GM21528 (cell line): ENCODE results near the gene NCKAP5L.

Source experiments
- ATAC-seq: cut with Tn5 transposase; IDR thresholded peaks from one replicate; pipeline ENCODE4 v1.9.1; 2021; ENCODE audit warnings: mild to moderate bottlenecking, moderate library complexity; ENCODE audit not compliant: unreplicated experiment, low FRiP score

NCKAP5L gene

DNA sequence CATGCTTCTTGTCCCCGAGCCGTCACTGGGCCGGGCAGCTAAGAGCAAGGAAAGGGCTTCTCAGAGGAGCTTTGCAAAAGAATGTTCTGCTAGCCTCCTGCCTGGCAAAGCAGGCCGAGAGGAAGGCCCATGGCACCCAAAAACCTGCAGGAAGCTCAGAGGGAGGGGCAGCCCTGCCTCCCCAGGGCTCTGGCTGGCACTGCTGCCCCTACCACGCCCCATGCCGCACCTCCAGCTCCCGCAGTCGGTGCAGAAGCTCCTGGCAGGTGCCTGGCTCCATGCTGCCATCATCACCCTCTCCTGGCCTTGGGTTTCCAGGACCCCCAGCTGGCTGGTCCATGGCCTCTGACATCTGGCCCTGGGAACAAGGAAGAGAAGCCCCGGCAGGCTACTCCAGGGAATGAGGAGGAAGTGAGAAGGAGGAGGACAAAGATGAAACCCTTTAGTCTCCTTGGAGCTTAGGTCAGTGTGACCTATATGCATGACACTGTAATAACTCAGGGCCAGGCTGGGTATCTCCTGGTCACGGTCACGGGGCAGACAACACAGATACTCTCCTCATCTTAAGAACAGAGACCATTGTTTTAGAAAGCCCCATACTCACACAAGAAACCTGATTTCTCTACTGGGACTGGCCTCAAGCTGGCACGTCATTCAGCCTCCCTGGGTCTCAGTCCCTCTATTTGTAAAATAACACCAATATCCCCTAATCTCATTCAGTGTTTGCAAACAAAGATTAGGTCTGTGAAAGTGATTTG, 24.3 kb downstream of the NCKAP5L start:
- no peak for ATAC-seq

DNA sequence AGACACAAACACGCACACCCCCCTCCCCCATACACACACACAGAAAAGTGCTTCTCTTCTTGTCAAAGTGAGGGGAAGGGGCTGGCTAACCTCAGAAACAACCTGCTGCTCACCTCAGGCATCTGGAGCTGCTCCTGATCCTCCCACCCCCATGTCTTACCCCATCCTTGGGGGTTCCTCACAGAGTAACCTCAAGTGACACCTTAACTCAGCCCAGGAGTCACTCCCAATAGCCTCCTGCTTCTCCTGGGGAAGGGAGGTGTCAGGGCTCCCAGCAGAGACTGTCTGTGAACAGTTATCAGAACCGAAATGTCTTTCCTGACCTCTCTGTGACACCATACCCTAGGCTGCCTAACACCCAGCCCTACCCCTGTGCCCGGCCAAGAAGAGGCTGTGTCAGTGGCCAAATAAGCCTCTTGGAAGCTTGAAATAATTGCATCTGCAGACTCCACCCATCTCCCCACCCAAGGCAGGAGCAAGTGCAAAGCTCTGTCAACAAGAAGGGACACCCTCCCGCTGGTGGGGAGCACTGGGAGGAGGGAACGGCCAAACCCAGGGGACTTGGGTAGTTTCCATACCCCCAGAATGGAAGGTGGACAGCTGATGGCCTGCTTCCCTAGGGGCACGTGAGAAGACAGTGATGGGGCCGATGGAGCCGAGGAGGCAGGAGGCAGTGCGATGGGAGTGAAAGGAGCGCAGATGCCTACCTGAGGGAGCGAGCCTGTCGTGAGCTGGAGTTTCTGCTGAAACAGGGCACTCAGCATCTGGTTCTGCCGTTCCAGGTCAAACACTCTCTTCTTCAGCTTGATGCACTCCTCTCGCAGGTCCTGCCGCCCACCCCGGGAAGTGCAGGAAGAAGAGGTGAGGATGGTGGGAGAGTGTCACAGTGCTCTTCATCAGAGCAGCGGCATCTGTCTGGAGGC, 26.8 kb downstream of the NCKAP5L start:
- no peak for ATAC-seq

DNA sequence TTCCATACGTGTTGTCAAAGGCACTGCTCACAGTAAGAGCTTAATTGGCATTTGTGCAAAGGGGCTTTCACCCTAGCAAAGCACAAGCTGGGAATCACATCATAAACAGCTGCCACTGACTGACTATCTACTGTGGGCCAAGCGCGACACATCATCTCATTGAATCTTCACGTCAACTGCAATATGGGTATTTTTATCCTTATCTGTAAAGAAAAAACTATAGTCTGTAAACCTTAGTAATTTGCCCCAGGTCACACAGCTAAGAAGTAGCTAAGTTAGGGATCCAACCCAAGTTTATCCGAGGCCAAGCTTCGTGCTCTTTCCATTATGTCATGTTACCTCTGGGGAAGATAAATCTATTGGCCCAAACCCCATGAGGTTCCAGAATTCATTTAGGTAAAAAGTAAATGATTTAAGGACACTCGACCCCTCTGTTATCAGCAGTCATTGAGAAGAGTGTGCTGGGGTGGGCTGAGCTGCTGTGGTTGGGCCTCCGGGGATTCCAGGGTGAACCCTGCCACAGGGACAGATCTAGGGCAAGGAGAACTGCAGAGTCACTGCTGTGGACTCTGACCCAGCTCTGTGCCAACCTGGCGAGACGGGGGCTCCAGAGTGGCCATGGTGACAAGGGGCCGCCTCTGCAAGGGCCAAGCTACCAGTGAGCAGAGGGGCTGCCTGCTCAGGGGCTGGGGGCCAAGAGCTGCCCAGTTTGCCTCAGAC, 27.6 kb downstream of the NCKAP5L start:
- no peak for ATAC-seq

DNA sequence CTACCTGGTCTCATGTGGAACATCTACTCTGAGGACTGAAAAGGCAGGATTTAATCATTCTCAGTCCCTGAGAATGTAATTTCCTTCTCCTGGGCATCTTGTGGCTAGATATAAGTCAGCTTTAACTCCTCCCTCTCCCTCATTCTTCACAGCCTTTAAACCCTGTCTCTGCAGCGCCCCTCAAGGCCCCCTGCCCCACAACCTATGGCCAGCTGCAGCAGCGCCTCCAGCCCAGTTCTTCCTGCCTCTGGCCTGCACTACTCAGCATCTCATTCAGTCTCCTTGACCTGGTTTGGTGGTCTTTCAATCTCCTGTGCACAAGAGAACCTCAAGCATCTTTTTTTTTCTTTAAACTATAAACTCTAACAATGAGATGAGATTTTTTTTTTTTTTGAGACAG, 29.3 kb downstream of the NCKAP5L start:
- ATAC-seq: no peak

DNA sequence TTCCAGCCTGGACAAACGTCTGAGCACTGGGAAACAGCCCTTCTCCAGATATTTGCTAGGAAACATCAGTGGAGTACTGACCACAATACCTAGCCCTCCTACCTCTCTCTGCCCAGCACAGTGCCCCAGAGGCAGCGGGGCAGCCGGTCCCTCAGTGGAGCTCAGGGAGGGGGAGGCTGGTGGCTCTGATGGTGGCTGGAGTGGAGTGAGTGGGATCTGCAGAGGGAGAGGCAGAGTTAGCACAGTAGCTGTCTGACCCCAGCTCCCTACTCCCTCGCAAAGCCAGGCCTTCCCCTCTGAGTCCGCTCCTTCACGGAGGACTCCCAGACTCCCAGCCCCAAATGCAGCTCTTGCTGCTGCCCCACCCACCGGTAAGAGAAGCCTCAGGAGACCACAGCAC, 30.0 kb downstream of the NCKAP5L start:
- no peak for ATAC-seq

DNA sequence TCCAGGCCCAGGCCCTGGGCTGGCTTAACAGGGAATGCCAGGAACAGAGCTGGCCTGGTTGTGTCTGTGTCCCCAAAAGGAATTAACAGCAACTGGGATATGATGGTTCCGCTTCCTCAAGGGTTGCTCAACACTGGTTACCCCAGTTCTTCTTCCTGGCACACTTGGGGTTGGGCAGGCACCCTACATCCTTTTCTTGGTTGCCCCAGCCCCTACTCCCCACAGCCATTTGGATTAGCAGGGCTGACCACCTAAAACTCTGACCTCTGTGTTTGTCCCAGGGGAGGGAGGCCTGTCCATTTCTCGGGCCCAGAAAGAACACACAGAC, 30.8 kb downstream of the NCKAP5L start:
- ATAC-seq: no peak

DNA sequence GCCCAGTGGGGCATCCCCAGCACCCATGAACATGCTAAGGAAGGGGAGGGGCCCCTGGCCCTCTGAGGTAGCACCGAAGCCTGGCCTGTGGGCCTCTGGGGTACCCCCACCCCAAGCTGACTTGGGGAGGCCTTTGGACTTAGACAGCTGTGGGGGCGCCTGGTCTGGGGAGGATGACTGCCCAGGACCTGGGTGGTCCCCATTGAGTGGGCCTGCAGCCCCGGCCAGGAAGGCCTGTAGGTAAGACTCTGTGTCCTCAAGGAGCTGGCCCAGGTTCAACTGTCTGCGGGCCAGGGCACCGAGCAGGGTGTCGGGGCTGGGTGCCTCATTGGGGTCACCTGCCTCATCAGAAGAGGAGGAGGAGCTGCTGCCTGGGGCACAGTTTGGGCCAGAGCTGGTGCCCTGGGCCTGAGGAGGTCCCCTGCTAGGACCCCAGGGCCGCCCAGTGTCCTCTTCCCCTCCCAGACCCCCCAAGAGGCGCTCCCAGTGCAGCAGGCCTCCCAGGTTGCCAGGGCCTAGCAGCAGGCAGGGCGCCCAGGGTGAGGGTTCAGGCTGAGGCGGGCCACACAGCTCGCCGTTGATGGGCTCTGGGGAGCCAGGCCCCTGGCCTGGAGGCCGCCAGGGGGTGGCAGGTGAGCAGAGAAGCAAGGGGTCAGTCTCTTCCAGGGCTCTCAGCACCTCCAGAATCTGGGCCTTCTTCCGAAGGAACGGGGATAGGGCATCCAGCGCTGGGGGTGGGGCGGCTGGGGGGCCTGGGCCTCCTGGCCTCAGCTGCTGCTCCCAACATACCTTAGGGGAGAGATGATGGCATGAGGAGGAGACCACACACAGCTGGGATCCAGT, 31.4 kb downstream of the NCKAP5L start:
- no peak for ATAC-seq

DNA sequence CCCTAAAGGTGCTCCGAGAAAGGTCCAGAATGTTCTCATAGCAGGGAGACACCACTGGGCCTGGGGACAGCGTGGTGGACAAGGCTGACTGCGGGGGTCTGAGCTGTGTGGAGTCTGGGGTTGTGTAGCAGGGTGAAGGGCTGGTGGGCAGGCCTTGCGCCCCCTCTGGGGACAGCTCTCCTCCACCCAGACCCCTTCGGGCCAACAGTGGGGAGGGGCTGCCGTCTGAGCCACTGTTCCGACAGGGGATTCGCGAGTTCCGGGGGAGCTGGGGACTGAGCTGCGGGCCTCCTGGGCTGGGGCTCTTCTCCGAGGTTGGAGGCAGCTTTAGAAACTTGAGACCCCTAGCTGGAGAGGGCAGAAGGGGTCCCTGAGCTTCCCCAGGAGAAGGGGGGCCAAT, 32.1 kb downstream of the NCKAP5L start:
- no peak for ATAC-seq

DNA sequence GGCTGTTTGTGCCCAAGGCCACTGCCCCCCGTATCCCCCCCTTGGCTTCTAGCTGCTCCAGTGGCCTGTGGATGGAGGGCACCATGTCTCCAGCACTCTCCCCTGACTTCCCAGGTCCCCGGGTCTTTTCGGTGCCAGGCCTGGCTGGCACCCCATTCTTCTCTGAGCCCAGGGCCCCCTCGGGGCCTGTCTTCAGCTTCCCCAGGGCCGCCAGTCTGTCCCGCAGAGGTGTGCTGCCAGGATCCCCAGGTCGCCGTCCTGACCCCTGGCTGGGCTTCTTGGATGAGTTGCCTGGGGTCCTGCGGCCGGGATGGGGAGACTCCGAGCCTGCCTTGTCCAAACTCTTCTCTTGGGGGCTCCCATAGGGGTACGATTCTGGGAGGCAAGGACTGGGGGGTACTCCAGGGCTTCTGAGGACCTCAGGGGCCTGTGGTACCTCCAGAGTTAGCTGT, 32.5 kb downstream of the NCKAP5L start:
- ATAC-seq: no peak

DNA sequence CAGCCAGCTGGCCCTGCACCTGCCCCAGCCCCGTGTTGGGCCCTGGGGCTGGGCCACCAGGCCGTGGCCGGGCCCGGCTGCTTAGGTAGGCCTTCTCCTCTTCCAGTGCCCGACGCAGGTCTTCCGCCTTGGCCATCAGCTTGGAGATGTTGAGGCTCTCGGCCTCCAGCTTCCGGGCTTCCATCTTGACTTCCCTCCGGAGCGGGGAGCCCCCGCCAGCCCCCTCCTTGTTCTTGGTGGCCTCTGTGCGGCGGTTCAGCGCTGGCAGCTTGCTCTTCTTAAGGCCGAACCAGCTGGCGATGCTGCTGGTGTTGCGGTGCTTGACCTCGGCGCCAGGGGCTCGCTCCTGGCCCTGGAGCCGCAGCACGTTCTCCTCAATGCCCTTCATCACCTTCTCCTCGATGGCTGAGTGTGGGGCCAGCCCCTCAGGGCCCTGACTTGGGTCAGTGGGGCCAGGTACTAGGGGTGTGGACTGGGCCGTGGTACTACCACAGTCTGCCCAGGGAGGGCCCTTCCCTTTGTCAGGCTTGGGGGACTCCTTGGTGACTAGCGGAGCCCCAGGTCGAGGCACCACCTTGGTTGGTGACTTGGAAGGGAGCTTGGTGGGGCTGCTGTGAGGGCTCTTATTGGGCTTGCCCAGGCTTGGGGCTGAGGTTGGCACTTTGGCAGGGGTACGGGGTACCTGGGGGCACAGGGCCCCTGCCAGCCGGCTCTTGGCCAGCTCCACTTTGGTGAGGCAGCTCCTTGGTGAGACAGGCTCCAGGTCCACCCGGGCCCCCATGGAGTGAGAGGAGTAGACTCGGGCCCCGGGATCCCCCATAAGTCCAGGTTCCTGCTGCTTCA, 33.2 kb downstream of the NCKAP5L start:
- ATAC-seq: no peak

DNA sequence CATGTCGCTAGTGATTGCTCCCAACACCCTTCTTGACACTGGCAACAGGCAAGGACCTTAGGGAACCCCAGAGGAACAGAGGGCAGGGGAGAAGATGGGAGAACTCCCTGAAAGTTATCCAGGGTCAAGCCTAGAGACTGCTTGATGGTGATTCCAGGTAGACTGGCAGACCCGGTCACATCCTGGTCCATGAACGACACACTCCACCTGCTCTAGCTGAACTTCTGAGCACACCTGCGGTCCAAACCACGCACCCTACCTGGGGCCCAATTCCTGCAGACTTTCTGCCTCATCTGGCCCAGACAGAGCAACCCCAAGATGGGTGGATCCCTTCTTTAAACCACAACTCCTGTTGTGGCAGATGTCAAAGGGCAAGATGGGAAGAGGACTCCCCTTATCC, 34.2 kb downstream of the NCKAP5L start:
- ATAC-seq: no peak

DNA sequence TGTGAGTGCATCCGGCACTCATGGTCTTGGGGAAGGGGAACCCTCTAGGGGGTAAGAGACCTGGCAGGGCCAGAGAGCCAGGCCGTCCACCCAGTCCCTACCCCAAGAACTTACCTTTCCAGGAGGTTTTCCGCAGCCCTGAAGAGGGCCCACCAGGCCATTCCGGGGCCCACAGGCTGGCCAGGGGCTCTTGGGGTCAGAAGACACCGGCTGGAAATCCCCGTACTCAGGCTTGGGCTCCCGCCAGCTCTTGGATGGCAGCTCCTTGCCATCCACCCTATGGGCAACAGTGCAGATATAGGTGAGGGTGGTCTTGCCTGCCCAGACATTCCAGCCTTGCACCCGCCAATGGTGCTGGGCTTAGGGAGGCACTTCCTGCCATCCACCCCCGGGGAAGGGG, 34.6 kb downstream of the NCKAP5L start:
- ATAC-seq: no peak

DNA sequence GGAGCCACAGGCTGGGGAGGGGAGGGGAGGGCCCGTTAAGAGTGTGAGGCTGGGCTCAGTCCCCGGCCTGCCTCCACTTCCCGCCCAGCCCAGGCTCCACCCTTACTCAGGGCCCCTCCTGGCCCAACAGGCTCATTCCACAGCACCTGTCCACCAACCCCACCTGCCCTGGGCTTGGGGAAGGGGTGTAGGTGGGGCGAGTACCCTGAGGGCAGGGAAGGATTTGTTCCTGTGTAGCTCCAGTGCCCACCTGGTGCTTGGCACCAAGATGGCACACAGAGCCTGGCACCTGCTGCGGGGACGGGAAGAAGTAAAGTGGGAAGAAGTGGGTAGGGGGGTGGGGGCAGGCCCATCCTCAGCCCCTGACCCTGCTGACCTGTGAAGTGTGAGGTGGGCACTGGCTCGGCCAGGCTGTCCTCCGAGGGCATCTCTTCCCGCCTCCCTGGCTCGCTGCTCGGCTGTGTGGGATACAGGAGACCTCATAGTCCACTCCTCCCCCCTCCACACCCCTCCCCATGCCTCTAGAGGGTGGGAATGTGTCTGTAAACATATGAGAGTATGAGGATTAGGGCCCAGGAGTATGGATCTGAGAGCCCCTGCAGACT, 35.1 kb downstream of the NCKAP5L start:
- no peak for ATAC-seq

DNA sequence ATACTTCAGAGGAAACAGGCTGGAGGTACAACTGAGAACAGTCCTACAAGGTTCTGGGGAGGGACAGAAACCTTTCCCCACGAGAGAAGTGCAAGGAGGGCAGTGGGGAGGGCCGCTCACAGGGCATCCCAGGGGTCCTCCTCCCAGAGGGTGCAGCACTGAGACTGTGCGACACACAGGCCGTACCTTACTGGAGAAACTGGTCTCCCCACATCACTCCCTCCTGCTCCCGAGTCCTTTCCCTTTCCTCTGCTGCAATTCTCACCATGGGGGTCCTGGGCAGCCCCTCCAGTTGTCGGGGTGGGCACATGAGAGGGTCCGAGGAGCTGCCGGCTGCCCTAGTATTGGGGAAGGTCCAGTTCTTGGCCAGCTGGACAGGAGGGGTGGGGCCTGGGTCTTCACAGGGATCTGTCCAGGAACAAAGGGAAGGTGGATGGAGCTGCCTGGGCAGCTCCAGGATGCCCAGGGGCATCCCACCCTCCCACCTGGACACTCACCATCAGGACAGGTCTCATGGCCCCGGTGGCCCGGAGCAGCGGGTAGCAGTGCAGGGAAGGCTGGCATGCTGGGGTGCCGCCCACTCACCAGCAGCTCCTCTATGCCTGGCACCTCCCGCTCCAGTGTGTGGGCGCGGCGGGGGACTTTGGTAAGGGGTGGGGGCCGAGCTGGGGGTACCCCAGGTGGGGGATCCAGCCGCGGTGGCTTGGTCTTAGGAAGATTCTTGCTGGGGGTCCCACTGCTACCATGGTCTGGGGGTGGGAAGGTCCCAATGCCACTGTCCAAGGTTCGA, 35.8 kb downstream of the NCKAP5L start:
- ATAC-seq: no peak

DNA sequence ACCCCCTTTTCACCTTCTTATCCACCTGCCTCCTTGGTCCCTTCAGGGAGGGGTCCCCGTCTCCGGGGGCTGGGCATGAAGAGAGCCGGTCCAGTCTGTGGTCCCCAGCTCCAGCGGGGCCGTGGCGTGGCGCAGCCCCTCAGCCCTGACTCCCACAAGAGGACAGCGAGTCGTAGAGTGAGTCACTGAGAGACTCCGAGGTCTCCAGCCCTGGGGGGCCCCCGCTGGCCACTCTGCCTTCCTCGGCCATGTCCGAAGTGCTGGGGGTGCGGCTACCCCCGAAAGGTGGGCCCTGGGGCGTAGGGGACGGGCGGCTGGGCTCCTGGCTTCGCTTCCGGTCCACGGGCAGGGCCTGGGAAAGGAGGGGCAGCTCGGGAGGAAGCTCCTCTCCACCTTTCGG, 36.5 kb downstream of the NCKAP5L start:
- ATAC-seq: no peak

DNA sequence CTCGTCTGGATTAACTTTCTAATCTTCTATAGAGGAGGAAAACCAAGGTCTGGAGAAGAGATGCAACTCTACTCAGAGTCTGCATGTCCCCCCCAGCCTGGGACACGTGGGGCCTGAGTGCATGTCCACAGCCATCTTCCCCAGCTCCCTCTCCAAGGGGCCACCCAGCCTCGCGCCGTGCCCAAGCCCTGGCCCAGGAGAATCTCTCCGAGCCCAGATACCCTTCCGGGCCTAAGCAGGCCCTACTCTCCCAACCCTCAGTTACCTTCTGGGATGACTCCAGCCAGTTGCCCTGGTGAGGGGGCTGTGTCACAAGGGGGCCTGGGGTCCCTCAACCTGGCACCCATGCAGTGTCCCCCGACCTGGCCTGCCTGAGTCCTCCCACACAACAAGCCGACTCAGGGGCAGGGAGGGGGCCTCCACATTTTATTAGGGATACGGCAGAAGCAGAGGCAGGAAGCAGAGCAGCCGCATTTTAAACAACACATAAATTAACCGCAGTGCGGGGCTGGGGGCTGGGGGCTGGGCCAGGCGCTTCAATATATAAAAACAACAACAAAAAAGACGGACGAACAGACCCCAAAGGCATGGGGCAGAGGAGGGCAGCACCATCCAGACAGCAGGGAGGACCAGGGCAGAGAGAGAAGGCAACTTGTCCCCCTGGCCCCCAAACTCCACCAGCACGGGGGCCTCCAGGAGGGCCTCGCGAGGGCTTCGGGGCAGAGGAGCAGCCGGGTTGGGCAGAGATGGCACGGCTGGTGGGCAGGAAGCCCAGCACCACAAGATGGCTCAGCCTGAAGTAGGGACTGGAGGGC, 37.3 kb downstream of the NCKAP5L start:
- no peak for ATAC-seq

DNA sequence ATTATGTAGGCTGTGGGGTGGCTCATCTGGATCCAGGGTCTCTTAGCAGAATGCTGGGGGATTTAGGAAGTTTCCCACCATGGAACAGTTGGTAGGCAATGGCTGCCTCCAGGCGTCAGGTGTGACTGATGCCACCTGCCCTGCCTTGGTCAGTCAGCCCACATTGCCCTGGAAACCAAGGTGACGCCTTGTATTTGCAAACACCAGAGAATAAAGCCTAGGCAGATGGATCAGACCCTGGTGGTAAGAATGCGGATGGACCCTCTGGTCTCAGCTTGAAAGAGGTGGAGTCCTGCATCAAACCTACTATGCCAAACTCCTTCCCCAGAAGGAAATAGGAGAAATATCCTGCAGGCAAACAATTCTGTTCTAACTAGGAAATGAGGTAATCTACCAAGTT, 38.2 kb downstream of the NCKAP5L start:
- ATAC-seq: no peak
